HEK293 (cell line): Measurements from ENCODE around the gene NAV2.

Experiments
- CTCF ChIA-PET: fragments of 350-600 bp; formaldehyde crosslinking; extraction: SDS; loops from one replicate; lab custom pipeline; 2021; ENCODE audit warnings: antibody characterized with exemption; lab: Yijun Ruan, JAX
- POLR2A ChIA-PET: fragments of 300-600 bp; formaldehyde crosslinking; extraction: SDS; loops from one replicate; lab custom pipeline; 2020; ENCODE audit warnings: antibody characterized with exemption, inconsistent platforms; lab: Yijun Ruan, JAX
- H3K27ac ChIP-seq: fragments of 200-500 bp; sonication (Bioruptor generic); 2 replicates; pipeline ENCODE4 v1.5.1; 2014; ENCODE audit warnings: low read depth, low read length, control low read depth, inconsistent platforms; ENCODE audit errors: extremely low read depth
- H3K36me3 ChIP-seq, 2 experiments: fragments of 200-500 bp in 1 of 2; sonication (Bioruptor generic) in 1 of 2; 1 replicate in 1 of 2; 2 replicates in 1 of 2; pipeline ENCODE4 v1.5.1; 2014 to 2017; ENCODE audit warnings: inconsistent platforms in 2 of 2, low read length in 2 of 2; ENCODE audit not compliant: control insufficient read depth in 2 of 2, insufficient read depth in 1 of 2
- H3K4me1 ChIP-seq: fragments of 200-500 bp; sonication (Bioruptor generic); 2 replicates; pipeline ENCODE4 v1.5.1; 2014; ENCODE audit warnings: mild to moderate bottlenecking, low read length, inconsistent platforms; ENCODE audit not compliant: control insufficient read depth, insufficient read depth
- H3K4me3 ChIP-seq: 2 replicates; pipeline ENCODE4 v1.5.1; 2011; ENCODE audit warnings: low read depth, mild to moderate bottlenecking, control low read depth, low read length, moderate library complexity
- H3K9me3 ChIP-seq: fragments of 200-500 bp; sonication (Bioruptor generic); 2 replicates; pipeline ENCODE4 v1.5.1; 2014; ENCODE audit warnings: low read depth, low read length, inconsistent platforms; ENCODE audit not compliant: control insufficient read depth, insufficient read depth
- BCL11A ChIP-seq: fragments of 450-650 bp; formaldehyde crosslinking; IDR thresholded peaks from 2 replicates; pipeline ENCODE4 v1.5.1; 2016; ENCODE audit warnings: low read depth, missing biosample characterization, missing genetic modification characterization
- HOXD13 ChIP-seq: sonication (generic); formaldehyde crosslinking; IDR thresholded peaks from 2 replicates; pipeline ENCODE4 v1.8.0; 2022; ENCODE audit warnings: missing genetic modification reagents, borderline replicate concordance
- IKZF3 ChIP-seq: fragments of 450-650 bp; IDR thresholded peaks from 2 replicates; pipeline ENCODE4 v1.5.0; 2018; ENCODE audit warnings: missing biosample characterization, mild to moderate bottlenecking, missing genetic modification characterization, moderate library complexity
- KLF10 ChIP-seq: fragments of 450-650 bp; IDR thresholded peaks from 2 replicates; pipeline ENCODE4 v1.5.1; 2018; ENCODE audit warnings: missing biosample characterization, mild to moderate bottlenecking, missing genetic modification characterization
- ZNF350 ChIP-seq: fragments of 450-650 bp; formaldehyde crosslinking; IDR thresholded peaks from 2 replicates; pipeline ENCODE4 v1.5.0; 2017; ENCODE audit warnings: missing biosample characterization, mild to moderate bottlenecking, missing genetic modification characterization
- ZNF366 ChIP-seq: fragments of 450-650 bp; formaldehyde crosslinking; conservative IDR thresholded peaks from 2 replicates; pipeline ENCODE4 v1.5.1; 2016; ENCODE audit warnings: missing biosample characterization, missing genetic modification characterization
- ZNF426 ChIP-seq: fragments of 450-650 bp; formaldehyde crosslinking; IDR thresholded peaks from 2 replicates; pipeline ENCODE4 v1.5.1; 2017; ENCODE audit warnings: missing biosample characterization, missing genetic modification characterization, mild to moderate bottlenecking, inconsistent platforms, moderate library complexity
- ZNF473 ChIP-seq: fragments of 450-650 bp; formaldehyde crosslinking; IDR thresholded peaks from 2 replicates; pipeline ENCODE4 v1.5.1; 2017; ENCODE audit warnings: missing biosample characterization, missing genetic modification characterization
- ZNF560 ChIP-seq: fragments of 450-650 bp; formaldehyde crosslinking; IDR thresholded peaks from 2 replicates; pipeline ENCODE4 v1.5.1; 2017; ENCODE audit warnings: missing biosample characterization, missing genetic modification characterization, borderline replicate concordance
- ZNF621 ChIP-seq: fragments of 450-650 bp; formaldehyde crosslinking; IDR thresholded peaks from 2 replicates; pipeline ENCODE4 v1.5.1; 2017; ENCODE audit warnings: missing biosample characterization, missing genetic modification characterization
- ZNF629 ChIP-seq: fragments of 450-650 bp; formaldehyde crosslinking; IDR thresholded peaks from 2 replicates; pipeline ENCODE4 v1.5.1; 2017; ENCODE audit warnings: missing biosample characterization, missing genetic modification characterization
- ZNF670 ChIP-seq: fragments of 450-650 bp; formaldehyde crosslinking; IDR thresholded peaks from 2 replicates; pipeline ENCODE4 v1.5.1; 2016; ENCODE audit warnings: missing biosample characterization, missing genetic modification characterization, low read depth
- ZNF768 ChIP-seq: fragments of 450-650 bp; formaldehyde crosslinking; IDR thresholded peaks from 2 replicates; pipeline ENCODE4 v1.5.1; 2018; ENCODE audit warnings: missing biosample characterization, mild to moderate bottlenecking, missing genetic modification characterization
- ZNF791 ChIP-seq: fragments of 450-650 bp; formaldehyde crosslinking; IDR thresholded peaks from 2 replicates; pipeline ENCODE4 v1.5.1; 2016; ENCODE audit warnings: missing biosample characterization, missing genetic modification characterization
- TF ChIP-seq, protein P1 (sequence below): fragments of 450-650 bp; formaldehyde crosslinking; IDR thresholded peaks from 2 replicates; pipeline ENCODE4 v1.5.1; 2016; ENCODE audit warnings: missing biosample characterization, missing genetic modification characterization
- TF ChIP-seq, protein P2 (sequence below): fragments of 450-650 bp; formaldehyde crosslinking; IDR thresholded peaks from 2 replicates; pipeline ENCODE4 v1.5.1; 2017; ENCODE audit warnings: missing biosample characterization, missing genetic modification characterization
- TF ChIP-seq, protein P3 (sequence below): fragments of 450-650 bp; formaldehyde crosslinking; IDR thresholded peaks from 2 replicates; pipeline ENCODE4 v1.5.1; 2016; ENCODE audit warnings: missing biosample characterization, missing genetic modification characterization
- TF ChIP-seq, protein P4 (sequence below): fragments of 450-650 bp; formaldehyde crosslinking; IDR thresholded peaks from 2 replicates; pipeline ENCODE4 v1.5.1; 2017; ENCODE audit warnings: missing biosample characterization, missing genetic modification characterization
- TF ChIP-seq, protein P5 (sequence below): fragments of 450-650 bp; formaldehyde crosslinking; IDR thresholded peaks from 2 replicates; pipeline ENCODE4 v1.5.1; 2016; ENCODE audit warnings: missing biosample characterization, missing genetic modification characterization
- TF ChIP-seq, protein P6 (sequence below): fragments of 450-650 bp; formaldehyde crosslinking; IDR thresholded peaks from 2 replicates; pipeline ENCODE4 v1.5.1; 2016; ENCODE audit warnings: missing biosample characterization, missing genetic modification characterization, low read depth

NAV2 gene

DNA sequence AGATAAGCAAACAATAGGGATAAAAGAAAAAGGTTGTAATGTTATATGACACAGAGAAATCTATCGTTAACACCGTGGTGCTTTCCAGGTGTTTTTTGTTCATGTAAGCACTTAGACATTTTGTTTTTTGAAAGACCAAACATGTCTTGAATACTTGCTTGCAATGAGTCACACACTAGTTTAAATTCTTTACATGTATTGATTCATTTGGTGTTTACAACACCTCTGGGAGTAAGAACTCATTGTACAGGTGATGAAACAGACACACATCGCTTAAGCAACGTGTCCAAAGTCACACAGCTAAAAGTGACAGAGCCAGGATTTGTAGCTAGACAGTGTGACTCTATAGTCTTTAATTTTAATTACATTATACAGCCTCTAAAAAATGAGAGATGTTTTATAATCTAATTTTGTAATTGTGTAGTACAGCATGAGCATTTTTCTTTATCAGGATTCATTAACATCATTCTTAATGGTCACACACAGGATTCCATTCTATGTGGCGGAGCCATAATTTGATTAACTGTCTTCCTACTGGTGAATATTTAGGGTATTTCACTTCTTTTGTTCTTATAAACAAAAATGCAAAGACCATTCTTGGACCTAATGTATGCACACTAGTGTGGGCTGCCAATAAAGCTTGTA lies 298.8 kb downstream of the NAV2 start:
- no peak overlapping the region for H3K27ac ChIP-seq
- CTCF ChIA-PET, result interaction anchor here (0.7 to 1.3 kb wide), 3 partner anchors 9 to 372 kb away, joined by 3 to 9 read pairs (median 4); no protein-coding TSS in a partner anchor
- no peak for TF ChIP-seq ZNF768 (tag by site-specific recombination)
- TF ChIP-seq, protein P1, sequence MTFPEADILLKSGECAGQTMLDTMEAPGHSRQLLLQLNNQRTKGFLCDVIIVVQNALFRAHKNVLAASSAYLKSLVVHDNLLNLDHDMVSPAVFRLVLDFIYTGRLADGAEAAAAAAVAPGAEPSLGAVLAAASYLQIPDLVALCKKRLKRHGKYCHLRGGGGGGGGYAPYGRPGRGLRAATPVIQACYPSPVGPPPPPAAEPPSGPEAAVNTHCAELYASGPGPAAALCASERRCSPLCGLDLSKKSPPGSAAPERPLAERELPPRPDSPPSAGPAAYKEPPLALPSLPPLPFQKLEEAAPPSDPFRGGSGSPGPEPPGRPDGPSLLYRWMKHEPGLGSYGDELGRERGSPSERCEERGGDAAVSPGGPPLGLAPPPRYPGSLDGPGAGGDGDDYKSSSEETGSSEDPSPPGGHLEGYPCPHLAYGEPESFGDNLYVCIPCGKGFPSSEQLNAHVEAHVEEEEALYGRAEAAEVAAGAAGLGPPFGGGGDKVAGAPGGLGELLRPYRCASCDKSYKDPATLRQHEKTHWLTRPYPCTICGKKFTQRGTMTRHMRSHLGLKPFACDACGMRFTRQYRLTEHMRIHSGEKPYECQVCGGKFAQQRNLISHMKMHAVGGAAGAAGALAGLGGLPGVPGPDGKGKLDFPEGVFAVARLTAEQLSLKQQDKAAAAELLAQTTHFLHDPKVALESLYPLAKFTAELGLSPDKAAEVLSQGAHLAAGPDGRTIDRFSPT, result 0 out of 2 replicates have a peak, but pooled peaks have one; percentile 23
- 0 out of 2 replicates have a peak, but pooled peaks have one; percentile 18 for TF ChIP-seq KLF10 (tag by site-specific recombination)
- TF ChIP-seq ZNF366, result 0 out of 2 replicates have a peak, but pooled peaks have one; percentile 38
- TF ChIP-seq, protein P2, sequence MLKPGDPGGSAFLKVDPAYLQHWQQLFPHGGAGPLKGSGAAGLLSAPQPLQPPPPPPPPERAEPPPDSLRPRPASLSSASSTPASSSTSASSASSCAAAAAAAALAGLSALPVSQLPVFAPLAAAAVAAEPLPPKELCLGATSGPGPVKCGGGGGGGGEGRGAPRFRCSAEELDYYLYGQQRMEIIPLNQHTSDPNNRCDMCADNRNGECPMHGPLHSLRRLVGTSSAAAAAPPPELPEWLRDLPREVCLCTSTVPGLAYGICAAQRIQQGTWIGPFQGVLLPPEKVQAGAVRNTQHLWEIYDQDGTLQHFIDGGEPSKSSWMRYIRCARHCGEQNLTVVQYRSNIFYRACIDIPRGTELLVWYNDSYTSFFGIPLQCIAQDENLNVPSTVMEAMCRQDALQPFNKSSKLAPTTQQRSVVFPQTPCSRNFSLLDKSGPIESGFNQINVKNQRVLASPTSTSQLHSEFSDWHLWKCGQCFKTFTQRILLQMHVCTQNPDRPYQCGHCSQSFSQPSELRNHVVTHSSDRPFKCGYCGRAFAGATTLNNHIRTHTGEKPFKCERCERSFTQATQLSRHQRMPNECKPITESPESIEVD (tag by site-specific recombination), result peak; percentile 71
- peak; percentile 46; the same call in 1 of the 2 replicates for TF ChIP-seq ZNF629 (tag by site-specific recombination)
- H3K36me3 ChIP-seq, result no peaks in the 10 kb centered on the region
- H3K9me3 ChIP-seq, result no peaks in the 10 kb centered on the region
- peaks cover 10% of the 10 kb centered on the region for H3K4me1 ChIP-seq
- H3K4me3 ChIP-seq, result no peak overlapping the region
- POLR2A ChIA-PET, result interaction anchor here (1.1 kb wide), 1 partner anchor 24 kb away, joined by 3 read pairs; no protein-coding TSS in a partner anchor

DNA sequence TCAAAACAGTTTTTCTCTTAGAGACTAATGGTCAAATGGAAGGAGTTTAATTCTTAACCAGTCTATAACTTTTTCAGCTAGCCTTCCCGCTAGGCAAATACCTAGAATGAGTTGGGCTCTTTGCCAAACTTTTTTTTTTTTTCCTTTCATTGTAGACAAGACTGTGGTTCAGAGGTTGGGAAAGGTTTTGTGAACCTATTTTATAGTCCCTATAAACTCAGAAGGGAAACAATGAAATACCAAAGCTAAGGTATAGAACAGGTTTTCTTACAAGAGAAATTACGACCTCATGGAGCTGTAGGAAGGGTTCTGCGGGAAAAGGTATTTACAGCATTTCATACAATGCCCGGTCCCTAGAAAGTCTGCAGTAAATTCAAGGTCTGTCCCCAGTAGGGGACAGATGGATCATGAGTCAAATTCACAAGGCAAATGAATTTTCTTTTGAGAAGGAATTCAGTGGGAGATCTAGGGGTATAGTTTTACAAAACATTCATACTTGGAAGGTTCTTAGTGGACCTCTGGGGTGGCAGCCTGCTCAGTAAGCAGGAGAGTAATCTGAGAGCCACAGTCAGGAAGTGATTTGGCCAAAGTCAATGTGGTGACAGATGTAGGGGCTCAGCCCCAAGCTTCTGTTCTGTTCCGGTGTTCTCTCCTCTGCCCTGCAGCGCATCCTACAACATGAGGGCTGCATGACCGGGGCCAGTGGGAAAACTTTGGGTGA lies 300.9 kb downstream of the NAV2 start:
- peaks cover 10% of the 10 kb centered on the region for H3K4me1 ChIP-seq
- H3K4me3 ChIP-seq, result no peak overlapping the region
- no peaks in the 10 kb centered on the region for H3K36me3 ChIP-seq
- CTCF ChIA-PET, result interaction anchor here (0.7 to 1.6 kb wide), 3 partner anchors 54 to 98 kb away, joined by 3 to 5 read pairs (median 5); no protein-coding TSS in a partner anchor
- peak overlapping the region; percentile 69 for H3K27ac ChIP-seq
- POLR2A ChIA-PET, result interaction anchor here (0.5 to 1.1 kb wide), 3 partner anchors 9 to 363 kb away, joined by 3 to 5 read pairs (median 4); no protein-coding TSS in a partner anchor
- no peaks in the 10 kb centered on the region for H3K9me3 ChIP-seq
- no peak for TF ChIP-seq ZNF791 (tag by site-specific recombination)
- no peak for TF ChIP-seq BCL11A
- TF ChIP-seq ZNF670 (tag by site-specific recombination), result no peak
- peak; percentile 94 for TF ChIP-seq HOXD13
- no peak for TF ChIP-seq ZNF426 (tag by site-specific recombination)
- TF ChIP-seq, protein P3, sequence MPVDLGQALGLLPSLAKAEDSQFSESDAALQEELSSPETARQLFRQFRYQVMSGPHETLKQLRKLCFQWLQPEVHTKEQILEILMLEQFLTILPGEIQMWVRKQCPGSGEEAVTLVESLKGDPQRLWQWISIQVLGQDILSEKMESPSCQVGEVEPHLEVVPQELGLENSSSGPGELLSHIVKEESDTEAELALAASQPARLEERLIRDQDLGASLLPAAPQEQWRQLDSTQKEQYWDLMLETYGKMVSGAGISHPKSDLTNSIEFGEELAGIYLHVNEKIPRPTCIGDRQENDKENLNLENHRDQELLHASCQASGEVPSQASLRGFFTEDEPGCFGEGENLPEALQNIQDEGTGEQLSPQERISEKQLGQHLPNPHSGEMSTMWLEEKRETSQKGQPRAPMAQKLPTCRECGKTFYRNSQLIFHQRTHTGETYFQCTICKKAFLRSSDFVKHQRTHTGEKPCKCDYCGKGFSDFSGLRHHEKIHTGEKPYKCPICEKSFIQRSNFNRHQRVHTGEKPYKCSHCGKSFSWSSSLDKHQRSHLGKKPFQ (tag by site-specific recombination), result no peak
- TF ChIP-seq, protein P4, sequence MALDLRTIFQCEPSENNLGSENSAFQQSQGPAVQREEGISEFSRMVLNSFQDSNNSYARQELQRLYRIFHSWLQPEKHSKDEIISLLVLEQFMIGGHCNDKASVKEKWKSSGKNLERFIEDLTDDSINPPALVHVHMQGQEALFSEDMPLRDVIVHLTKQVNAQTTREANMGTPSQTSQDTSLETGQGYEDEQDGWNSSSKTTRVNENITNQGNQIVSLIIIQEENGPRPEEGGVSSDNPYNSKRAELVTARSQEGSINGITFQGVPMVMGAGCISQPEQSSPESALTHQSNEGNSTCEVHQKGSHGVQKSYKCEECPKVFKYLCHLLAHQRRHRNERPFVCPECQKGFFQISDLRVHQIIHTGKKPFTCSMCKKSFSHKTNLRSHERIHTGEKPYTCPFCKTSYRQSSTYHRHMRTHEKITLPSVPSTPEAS (tag by site-specific recombination), result no peak
- TF ChIP-seq ZNF350 (tag by site-specific recombination), result no peak
- TF ChIP-seq, protein P5, sequence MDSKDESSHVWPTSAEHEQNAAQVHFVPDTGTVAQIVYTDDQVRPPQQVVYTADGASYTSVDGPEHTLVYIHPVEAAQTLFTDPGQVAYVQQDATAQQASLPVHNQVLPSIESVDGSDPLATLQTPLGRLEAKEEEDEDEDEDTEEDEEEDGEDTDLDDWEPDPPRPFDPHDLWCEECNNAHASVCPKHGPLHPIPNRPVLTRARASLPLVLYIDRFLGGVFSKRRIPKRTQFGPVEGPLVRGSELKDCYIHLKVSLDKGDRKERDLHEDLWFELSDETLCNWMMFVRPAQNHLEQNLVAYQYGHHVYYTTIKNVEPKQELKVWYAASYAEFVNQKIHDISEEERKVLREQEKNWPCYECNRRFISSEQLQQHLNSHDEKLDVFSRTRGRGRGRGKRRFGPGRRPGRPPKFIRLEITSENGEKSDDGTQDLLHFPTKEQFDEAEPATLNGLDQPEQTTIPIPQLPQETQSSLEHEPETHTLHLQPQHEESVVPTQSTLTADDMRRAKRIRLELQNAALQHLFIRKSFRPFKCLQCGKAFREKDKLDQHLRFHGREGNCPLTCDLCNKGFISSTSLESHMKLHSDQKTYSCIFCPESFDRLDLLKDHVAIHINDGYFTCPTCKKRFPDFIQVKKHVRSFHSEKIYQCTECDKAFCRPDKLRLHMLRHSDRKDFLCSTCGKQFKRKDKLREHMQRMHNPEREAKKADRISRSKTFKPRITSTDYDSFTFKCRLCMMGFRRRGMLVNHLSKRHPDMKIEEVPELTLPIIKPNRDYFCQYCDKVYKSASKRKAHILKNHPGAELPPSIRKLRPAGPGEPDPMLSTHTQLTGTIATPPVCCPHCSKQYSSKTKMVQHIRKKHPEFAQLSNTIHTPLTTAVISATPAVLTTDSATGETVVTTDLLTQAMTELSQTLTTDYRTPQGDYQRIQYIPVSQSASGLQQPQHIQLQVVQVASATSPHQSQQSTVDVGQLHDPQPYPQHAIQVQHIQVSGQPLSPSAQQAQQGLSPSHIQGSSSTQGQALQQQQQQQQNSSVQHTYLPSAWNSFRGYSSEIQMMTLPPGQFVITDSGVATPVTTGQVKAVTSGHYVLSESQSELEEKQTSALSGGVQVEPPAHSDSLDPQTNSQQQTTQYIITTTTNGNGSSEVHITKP (tag by site-specific recombination), result peak; percentile 39; the same call in 1 of the 2 replicates
- TF ChIP-seq ZNF621 (tag by site-specific recombination), result no peak
- TF ChIP-seq, protein P6, sequence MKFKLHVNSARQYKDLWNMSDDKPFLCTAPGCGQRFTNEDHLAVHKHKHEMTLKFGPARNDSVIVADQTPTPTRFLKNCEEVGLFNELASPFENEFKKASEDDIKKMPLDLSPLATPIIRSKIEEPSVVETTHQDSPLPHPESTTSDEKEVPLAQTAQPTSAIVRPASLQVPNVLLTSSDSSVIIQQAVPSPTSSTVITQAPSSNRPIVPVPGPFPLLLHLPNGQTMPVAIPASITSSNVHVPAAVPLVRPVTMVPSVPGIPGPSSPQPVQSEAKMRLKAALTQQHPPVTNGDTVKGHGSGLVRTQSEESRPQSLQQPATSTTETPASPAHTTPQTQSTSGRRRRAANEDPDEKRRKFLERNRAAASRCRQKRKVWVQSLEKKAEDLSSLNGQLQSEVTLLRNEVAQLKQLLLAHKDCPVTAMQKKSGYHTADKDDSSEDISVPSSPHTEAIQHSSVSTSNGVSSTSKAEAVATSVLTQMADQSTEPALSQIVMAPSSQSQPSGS (tag by site-specific recombination), result no peak
- TF ChIP-seq ZNF560, result no peak
- no peak for TF ChIP-seq IKZF3 (tag by site-specific recombination)
- no peak for TF ChIP-seq ZNF473
